Muscle of back (tissue), 11 donors: Measurements from ENCODE around the gene ZNF90. TPM values are rescaled to one million over a fixed set of nuclear protein-coding genes. Genes with fewer than 3 reads are reported as not detected.
"Not testable (repeated sequence)": the region's sequence is repeated elsewhere in the genome, so short reads cannot be mapped to it uniquely, and the experiment has no call there.

Source experiments
- DNase-seq, 3 donors: peaks; one replicate each; pipeline versions ENCODE4 v3.0.0 to v3.0.0-alpha.2; 2013
- polyA plus RNA-seq, 10 donors: library from polyadenylated mRNA; unstranded; fragments of 120-200 nt; gene quantifications; one replicate each; pipeline ENCODE4 v1.2.1, GENCODE V29; 2013; ENCODE audit not compliant: insufficient read length in 10 of 10

Gene ZNF90
- polyA plus RNA-seq, 10 donors = 2.8 to 7.4 (median 5.4) TPM

- DNase-seq = no peak
Observed at GRCh38 chr19:20102097-20102496, 24.3 kb downstream of the ZNF90 start.

- DNase-seq = no peak
Observed at GRCh38 chr19:20103091-20103740, 25.4 kb downstream of the ZNF90 start.

- no peak for DNase-seq
Observed at GRCh38 chr19:20107301-20107700, 29.5 kb downstream of the ZNF90 start.

- not testable (repeated sequence) for DNase-seq
Observed at GRCh38 chr19:20118064-20118839, 40.5 kb downstream of the ZNF90 start.

GRCh38 chr19:20124879-20125278 lies 47.1 kb downstream of the ZNF90 start:
- DNase-seq = peak in 1 of 3 donors; percentile 1

- DNase-seq = not testable (repeated sequence)
Observed at GRCh38 chr19:20132933-20133332, 55.1 kb downstream of the ZNF90 start.

- not testable (repeated sequence) for DNase-seq
Observed at GRCh38 chr19:20137714-20138113, 59.9 kb downstream of the ZNF90 start.

- DNase-seq = peak in 1 of 3 donors; percentile 26
Observed at GRCh38 chr19:20151617-20152145, 73.9 kb downstream of the ZNF90 start.

GRCh38 chr19:20152506-20152905 lies 74.7 kb downstream of the ZNF90 start:
- DNase-seq = peak in 2 of 3 donors; percentile 33 to 44

- DNase-seq = no peak
Observed at GRCh38 chr19:20153281-20153680, 75.5 kb downstream of the ZNF90 start.

- DNase-seq = no peak
Observed at GRCh38 chr19:20154636-20155035, 76.8 kb downstream of the ZNF90 start.

GRCh38 chr19:20162821-20163220 lies 85.0 kb downstream of the ZNF90 start:
- no peak for DNase-seq

- DNase-seq = no peak
Observed at GRCh38 chr19:20164456-20164855, 86.7 kb downstream of the ZNF90 start.

GRCh38 chr19:20165971-20166592 lies 88.3 kb downstream of the ZNF90 start:
- DNase-seq = no peak

- DNase-seq = peak; percentile 96 to 97 (median 96)
Observed at GRCh38 chr19:20167020-20167644, 89.3 kb downstream of the ZNF90 start, which contains the start of gene ZNF486. Gene ZNF486 (plus strand): TSS chr19:20167214. CDS start chr19:20167331, 117 bp downstream.

GRCh38 chr19:20167651-20168122 lies 89.9 kb downstream of the ZNF90 start:
- peak in 2 of 3 donors; percentile 16 to 30 for DNase-seq

Other genes starting within 250 kb of the ZNF90 start
- 10 to 100 TPM; 11.3 to 18.4 (median 12.6) TPM for gene ZNF253, start 212.1 kb upstream of the ZNF90 start, polyA plus RNA-seq
- gene ZNF93, start 177.1 kb upstream of the ZNF90 start, polyA plus RNA-seq = 10 to 100 TPM in 9 of 10 donors, 1 to 10 TPM in 1; 7.5 to 15.4 (median 10.7) TPM
- gene ZNF682, start 38.5 kb upstream of the ZNF90 start, polyA plus RNA-seq = 10 to 100 TPM in 1 of 10 donors, 1 to 10 TPM in 9; 3.9 to 11.6 (median 6.1) TPM
- 1 to 10 TPM; 4.0 to 8.3 (median 5.7) TPM for gene ZNF486, start 89.2 kb downstream of the ZNF90 start, polyA plus RNA-seq